GM23338 (cell line): Measurements from ENCODE around the gene STK39. TPM values are rescaled to one million over a fixed set of nuclear protein-coding genes. Genes with fewer than 3 reads are reported as not detected.

ENCODE experiments used
- ATAC-seq: fragments of 200-7000 bp; cut with Tn5 transposase; 3 replicates; pipeline ENCODE4 v1.9.1; 2020
- DNase-seq: peaks from one replicate; pipeline ENCODE4 v3.0.0-alpha.2; 2015; ENCODE audit warnings: low spot score
- H2AFZ ChIP-seq: fragments of 200-600 bp; sonication (generic); 2 replicates; pipeline ENCODE4 v1.8.0; 2016; ENCODE audit warnings: antibody characterized with exemption, mild to moderate bottlenecking, moderate library complexity
- H3F3A ChIP-seq: fragments of 200-600 bp; sonication (generic); replicated peaks from 2 replicates; pipeline ENCODE4 v1.8.0; 2017; ENCODE audit warnings: antibody characterized with exemption, mixed run types, low read depth
- H3K27ac ChIP-seq: fragments of 200-600 bp; sonication (generic); 2 replicates; pipeline ENCODE4 v1.6.1; 2016; ENCODE audit warnings: low read depth
- H3K27me3 ChIP-seq: fragments of 200-600 bp; sonication (generic); 2 replicates; pipeline ENCODE4 v1.8.0; 2016; ENCODE audit warnings: mild to moderate bottlenecking, mixed run types, moderate library complexity; ENCODE audit not compliant: insufficient read depth
- H3K36me3 ChIP-seq: fragments of 200-600 bp; sonication (generic); 2 replicates; pipeline ENCODE4 v1.8.0; 2016; ENCODE audit warnings: mild to moderate bottlenecking; ENCODE audit not compliant: insufficient read depth
- H3K4me1 ChIP-seq: fragments of 200-600 bp; sonication (generic); 2 replicates; pipeline ENCODE4 v1.8.0; 2016; ENCODE audit warnings: mild to moderate bottlenecking, moderate library complexity; ENCODE audit not compliant: insufficient read depth
- H3K4me2 ChIP-seq: fragments of 200-600 bp; sonication (generic); 2 replicates; pipeline ENCODE4 v1.7.1; 2017; ENCODE audit warnings: mixed run types
- H3K4me3 ChIP-seq: fragments of 200-600 bp; sonication (generic); 2 replicates; pipeline ENCODE4 v1.6.1; 2016; ENCODE audit warnings: mixed run types
- H3K79me2 ChIP-seq: fragments of 200-600 bp; sonication (generic); replicated peaks from 2 replicates; pipeline ENCODE4 v1.8.0; 2017; ENCODE audit warnings: mild to moderate bottlenecking; ENCODE audit not compliant: insufficient read depth
- H3K9me2 ChIP-seq: fragments of 200-600 bp; sonication (generic); 2 replicates; pipeline ENCODE4 v1.8.0; 2017; ENCODE audit not compliant: insufficient read depth
- H4K20me1 ChIP-seq: fragments of 200-600 bp; sonication (generic); replicated peaks from 2 replicates; pipeline ENCODE4 v1.8.0; 2017; ENCODE audit warnings: mild to moderate bottlenecking; ENCODE audit not compliant: insufficient read depth
- H3K27ac Mint-ChIP-seq: 2 replicates; pipeline ENCODE4 v1.8.0; 2020; ENCODE audit warnings: inconsistent platforms, mild to moderate bottlenecking, moderate library complexity, mixed read lengths
- H3K27me3 Mint-ChIP-seq: 3 replicates; pipeline ENCODE4 v1.8.0; 2022; ENCODE audit warnings: low read depth, mild to moderate bottlenecking, moderate library complexity, mixed read lengths, inconsistent platforms; ENCODE audit not compliant: insufficient read depth, poor library complexity
- H3K36me3 Mint-ChIP-seq: 3 replicates; pipeline ENCODE4 v1.8.0; 2021; ENCODE audit warnings: low read depth, mild to moderate bottlenecking, inconsistent platforms, moderate library complexity, mixed read lengths
- H3K4me1 Mint-ChIP-seq: 3 replicates; pipeline ENCODE4 v1.8.0; 2020; ENCODE audit warnings: mild to moderate bottlenecking, inconsistent platforms, mixed read lengths
- H3K4me3 Mint-ChIP-seq: 3 replicates; pipeline ENCODE4 v1.8.0; 2021; ENCODE audit warnings: moderate library complexity, mild to moderate bottlenecking, inconsistent platforms, mixed read lengths
- H3K9me3 Mint-ChIP-seq: 3 replicates; pipeline ENCODE4 v1.8.0; 2020; ENCODE audit warnings: moderate library complexity, mild to moderate bottlenecking, inconsistent platforms, mixed read lengths
- CREB1 ChIP-seq: fragments of 250-450 bp; sonication (Bioruptor Pico); IDR thresholded peaks from 2 replicates; pipeline ENCODE4 v1.5.0; 2020; ENCODE audit warnings: low read depth, mild to moderate bottlenecking, moderate library complexity
- CTCF ChIP-seq, 2 experiments: fragments of 200-600 bp in 1 of 2; sonication (generic) in 1 of 2; conservative IDR thresholded peaks; 2 replicates each; pipeline versions ENCODE4 v1.5.1 to v1.6.1; 2016 to 2017; ENCODE audit warnings: antibody characterized with exemption in 2 of 2, low read depth in 2 of 2, mild to moderate bottlenecking in 2 of 2, moderate library complexity in 1 of 2
- JUNB ChIP-seq: IDR thresholded peaks from one replicate; pipeline ENCODE4 v1.6.1; 2016; ENCODE audit warnings: antibody characterized with exemption; ENCODE audit not compliant: unreplicated experiment
- REST ChIP-seq: IDR thresholded peaks from one replicate; pipeline ENCODE4 v1.6.1; 2018; ENCODE audit warnings: antibody characterized with exemption; ENCODE audit not compliant: unreplicated experiment
- STAT1 ChIP-seq: IDR thresholded peaks from one replicate; pipeline ENCODE4 v1.6.1; 2016; ENCODE audit warnings: antibody characterized with exemption; ENCODE audit not compliant: unreplicated experiment
- ZNF114 ChIP-seq: fragments of 250-450 bp; sonication (Bioruptor Pico); IDR thresholded peaks from 2 replicates; pipeline ENCODE4 v1.5.0; 2020; ENCODE audit warnings: mild to moderate bottlenecking, moderate library complexity
- ZNF331 ChIP-seq: fragments of 250-450 bp; sonication (Bioruptor Pico); IDR thresholded peaks from 2 replicates; pipeline ENCODE4 v1.5.0; 2020; ENCODE audit warnings: low read depth, mild to moderate bottlenecking, moderate library complexity
- polyA plus RNA-seq: library from polyadenylated mRNA; unstranded; fragments of >200 nt; fragmentation: Nextera tagmentation; extraction: Ambion mirVana; gene quantifications from 2 replicates; pipeline ENCODE4 v1.2.1, GENCODE V29; 2016
- total RNA-seq: library from RNA; depleted of rRNA; stranded (reverse); fragments of >200 nt; shearing (Covaris generic); gene quantifications from 2 replicates; pipeline ENCODE4 v1.2.3, GENCODE V29; 2014
- TF ChIP-seq, protein P1 (sequence below): fragments of 250-450 bp; sonication (Bioruptor Pico); IDR thresholded peaks from 2 replicates; pipeline ENCODE4 v1.5.0; 2020; ENCODE audit warnings: mild to moderate bottlenecking, moderate library complexity

Gene STK39
- total and polyA plus RNA-seq, 2 experiments from 2014 or later: 9.5 to 16.9 TPM

- no peak for TF ChIP-seq JUNB
- TF ChIP-seq CTCF (conservative IDR thresholded peaks at IDR 0.05; ENCODE audit: low read depth in 2 of 2): no peak
- TF ChIP-seq ZNF114 (CRISPR knock-in tag): no peak
- no peak for TF ChIP-seq CREB1 (CRISPR knock-in tag)
- no peak for TF ChIP-seq REST
Measured at GRCh38 chr2:167988296-167988695, 259.1 kb downstream of the STK39 start (continued).

GRCh38 chr2:167987558-167987957 lies 259.8 kb downstream of the STK39 start:
- no peaks in the 10 kb centered on the region for H3K9me2 ChIP-seq
- ATAC-seq (no peak), DNase-seq (no peak)
- H3K79me2 ChIP-seq: no peaks in the 10 kb centered on the region
- no peaks in the 10 kb centered on the region for H3K36me3 ChIP-seq
- Mint-ChIP-seq H3K4me3 (no peak overlapping the region), H3K36me3 (no peaks in the 10 kb centered on the region), H3K27me3 (no peaks in the 10 kb centered on the region), H3K27ac (no peak overlapping the region), H3K9me3 (no peaks in the 10 kb centered on the region), H3K4me1 (peaks cover 18% of the 10 kb centered on the region)
- no peaks in the 10 kb centered on the region for H3F3A ChIP-seq
- no peaks in the 10 kb centered on the region for H4K20me1 ChIP-seq
- H3K27ac ChIP-seq: no peak overlapping the region
- H3K4me3 ChIP-seq: no peak overlapping the region
- H2AFZ ChIP-seq: no peak overlapping the region
- no peak overlapping the region for H3K4me2 ChIP-seq
- no peaks in the 10 kb centered on the region for H3K4me1 ChIP-seq
- no peaks in the 10 kb centered on the region for H3K27me3 ChIP-seq
- no peak for TF ChIP-seq ZNF331 (CRISPR knock-in tag)
- TF ChIP-seq, protein P1, sequence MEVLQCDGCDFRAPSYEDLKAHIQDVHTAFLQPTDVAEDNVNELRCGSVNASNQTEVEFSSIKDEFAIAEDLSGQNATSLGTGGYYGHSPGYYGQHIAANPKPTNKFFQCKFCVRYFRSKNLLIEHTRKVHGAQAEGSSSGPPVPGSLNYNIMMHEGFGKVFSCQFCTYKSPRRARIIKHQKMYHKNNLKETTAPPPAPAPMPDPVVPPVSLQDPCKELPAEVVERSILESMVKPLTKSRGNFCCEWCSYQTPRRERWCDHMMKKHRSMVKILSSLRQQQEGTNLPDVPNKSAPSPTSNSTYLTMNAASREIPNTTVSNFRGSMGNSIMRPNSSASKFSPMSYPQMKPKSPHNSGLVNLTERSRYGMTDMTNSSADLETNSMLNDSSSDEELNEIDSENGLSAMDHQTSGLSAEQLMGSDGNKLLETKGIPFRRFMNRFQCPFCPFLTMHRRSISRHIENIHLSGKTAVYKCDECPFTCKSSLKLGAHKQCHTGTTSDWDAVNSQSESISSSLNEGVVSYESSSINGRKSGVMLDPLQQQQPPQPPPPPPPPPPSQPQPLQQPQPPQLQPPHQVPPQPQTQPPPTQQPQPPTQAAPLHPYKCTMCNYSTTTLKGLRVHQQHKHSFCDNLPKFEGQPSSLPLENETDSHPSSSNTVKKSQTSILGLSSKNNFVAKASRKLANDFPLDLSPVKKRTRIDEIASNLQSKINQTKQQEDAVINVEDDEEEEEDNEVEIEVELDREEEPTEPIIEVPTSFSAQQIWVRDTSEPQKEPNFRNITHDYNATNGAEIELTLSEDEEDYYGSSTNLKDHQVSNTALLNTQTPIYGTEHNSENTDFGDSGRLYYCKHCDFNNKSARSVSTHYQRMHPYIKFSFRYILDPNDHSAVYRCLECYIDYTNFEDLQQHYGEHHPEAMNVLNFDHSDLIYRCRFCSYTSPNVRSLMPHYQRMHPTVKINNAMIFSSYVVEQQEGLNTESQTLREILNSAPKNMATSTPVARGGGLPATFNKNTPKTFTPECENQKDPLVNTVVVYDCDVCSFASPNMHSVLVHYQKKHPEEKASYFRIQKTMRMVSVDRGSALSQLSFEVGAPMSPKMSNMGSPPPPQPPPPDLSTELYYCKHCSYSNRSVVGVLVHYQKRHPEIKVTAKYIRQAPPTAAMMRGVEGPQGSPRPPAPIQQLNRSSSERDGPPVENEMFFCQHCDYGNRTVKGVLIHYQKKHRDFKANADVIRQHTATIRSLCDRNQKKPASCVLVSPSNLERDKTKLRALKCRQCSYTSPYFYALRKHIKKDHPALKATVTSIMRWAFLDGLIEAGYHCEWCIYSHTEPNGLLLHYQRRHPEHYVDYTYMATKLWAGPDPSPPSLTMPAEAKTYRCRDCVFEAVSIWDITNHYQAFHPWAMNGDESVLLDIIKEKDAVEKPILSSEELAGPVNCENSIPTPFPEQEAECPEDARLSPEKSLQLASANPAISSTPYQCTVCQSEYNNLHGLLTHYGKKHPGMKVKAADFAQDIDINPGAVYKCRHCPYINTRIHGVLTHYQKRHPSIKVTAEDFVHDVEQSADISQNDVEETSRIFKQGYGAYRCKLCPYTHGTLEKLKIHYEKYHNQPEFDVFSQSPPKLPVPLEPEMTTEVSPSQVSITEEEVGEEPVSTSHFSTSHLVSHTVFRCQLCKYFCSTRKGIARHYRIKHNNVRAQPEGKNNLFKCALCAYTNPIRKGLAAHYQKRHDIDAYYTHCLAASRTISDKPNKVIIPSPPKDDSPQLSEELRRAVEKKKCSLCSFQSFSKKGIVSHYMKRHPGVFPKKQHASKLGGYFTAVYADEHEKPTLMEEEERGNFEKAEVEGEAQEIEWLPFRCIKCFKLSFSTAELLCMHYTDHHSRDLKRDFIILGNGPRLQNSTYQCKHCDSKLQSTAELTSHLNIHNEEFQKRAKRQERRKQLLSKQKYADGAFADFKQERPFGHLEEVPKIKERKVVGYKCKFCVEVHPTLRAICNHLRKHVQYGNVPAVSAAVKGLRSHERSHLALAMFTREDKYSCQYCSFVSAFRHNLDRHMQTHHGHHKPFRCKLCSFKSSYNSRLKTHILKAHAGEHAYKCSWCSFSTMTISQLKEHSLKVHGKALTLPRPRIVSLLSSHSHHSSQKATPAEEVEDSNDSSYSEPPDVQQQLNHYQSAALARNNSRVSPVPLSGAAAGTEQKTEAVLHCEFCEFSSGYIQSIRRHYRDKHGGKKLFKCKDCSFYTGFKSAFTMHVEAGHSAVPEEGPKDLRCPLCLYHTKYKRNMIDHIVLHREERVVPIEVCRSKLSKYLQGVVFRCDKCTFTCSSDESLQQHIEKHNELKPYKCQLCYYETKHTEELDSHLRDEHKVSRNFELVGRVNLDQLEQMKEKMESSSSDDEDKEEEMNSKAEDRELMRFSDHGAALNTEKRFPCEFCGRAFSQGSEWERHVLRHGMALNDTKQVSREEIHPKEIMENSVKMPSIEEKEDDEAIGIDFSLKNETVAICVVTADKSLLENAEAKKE (CRISPR knock-in tag): no peak
- no peak for TF ChIP-seq CTCF (conservative IDR thresholded peaks at IDR 0.05; ENCODE audit: low read depth in 2 of 2)
- no peak for TF ChIP-seq STAT1
- no peak for TF ChIP-seq ZNF114 (CRISPR knock-in tag)
